HepG2 (cell line): Measurements from ENCODE around the gene AKAP6. TPM values are rescaled to one million over a fixed set of nuclear protein-coding genes. Genes with fewer than 3 reads are reported as not detected.
A peak's percentile ranks its signal among the peaks of the same experiment; 100 is the strongest.

Source experiments
- ATAC-seq: fragments of 200-7000 bp; cut with Tn5 transposase; 3 replicates; pipeline ENCODE4 v1.9.1; 2020; ENCODE audit warnings: mild to moderate bottlenecking, moderate library complexity
- BruUV-seq: library from RNA; stranded (reverse); fragments of 400-500 nt; replicated peaks from 2 replicates; lab custom pipeline; 2021; lab: Mats Ljungman, UMichigan
- CTCF ChIA-PET: fragments of 300-600 bp; formaldehyde crosslinking; extraction: SDS; loops from one replicate; lab custom pipeline; 2021; ENCODE audit warnings: low total read pairs, inconsistent platforms, low intra/inter-chr PET ratio; lab: Yijun Ruan, JAX
- POLR2A ChIA-PET: fragments of 350-600 bp; sonication (Branson Sonifier 250); formaldehyde crosslinking; loops from one replicate; lab custom pipeline; 2020; ENCODE audit warnings: antibody characterized with exemption, inconsistent platforms; lab: Yijun Ruan, JAX
- DNase-seq: peaks from one replicate; pipeline ENCODE4 v3.0.0-alpha.2; 2015; ENCODE audit warnings: low spot score
- FAIRE-seq: peaks from 3 replicates; lab custom pipeline; 2011; peaks lifted over from hg19 to GRCh38; lab: Jason Lieb, UNC
- H2AFZ ChIP-seq: one replicate; pipeline ENCODE4 v1.6.1; 2011; ENCODE audit warnings: low read length, inconsistent platforms
- H3K27ac ChIP-seq: fragments of 300-600 bp; 3 replicates; pipeline ENCODE4 v1.8.0; 2011; ENCODE audit warnings: mixed run types, mild to moderate bottlenecking, mixed read lengths, low read length, inconsistent platforms; ENCODE audit not compliant: insufficient read depth; ENCODE audit errors: extremely low read length
- H3K27me3 ChIP-seq, 2 experiments: fragments of 200-600 bp in 1 of 2; 2 replicates in 1 of 2; 3 replicates in 1 of 2; pipeline versions ENCODE4 v1.6.0 to v1.8.0; 2011; ENCODE audit warnings: low read length in 2 of 2, mild to moderate bottlenecking in 2 of 2, moderate library complexity in 2 of 2, inconsistent platforms in 1 of 2; ENCODE audit not compliant: insufficient read depth in 2 of 2, control insufficient read depth in 1 of 2
- H3K36me3 ChIP-seq, 2 experiments: fragments of 200-600 bp in 1 of 2; replicated peaks in 1 of 2; 2 replicates in 1 of 2; 3 replicates in 1 of 2; pipeline versions ENCODE4 v1.5.1 to v1.8.0; 2011; ENCODE audit warnings: low read length in 2 of 2, inconsistent platforms in 1 of 2; ENCODE audit not compliant: insufficient read depth in 2 of 2, control insufficient read depth in 1 of 2
- H3K4me1 ChIP-seq: 2 replicates; pipeline ENCODE4 v1.5.1; 2012; ENCODE audit warnings: low read length, inconsistent platforms; ENCODE audit not compliant: insufficient read depth
- H3K4me2 ChIP-seq: 2 replicates; pipeline ENCODE4 v1.6.0; 2011; ENCODE audit warnings: low read depth, low read length, inconsistent platforms
- H3K4me3 ChIP-seq, 3 experiments: fragments of 200-600 bp in 1 of 3; sonication (generic), shearing (Covaris generic) in 1 of 3; replicated peaks in 1 of 3; 2 replicates each; pipeline ENCODE4 v1.5.1; 2011 to 2016; ENCODE audit warnings: low read length in 3 of 3, inconsistent platforms in 2 of 3, low read depth in 2 of 3, mild to moderate bottlenecking in 2 of 3, control low read depth in 1 of 3, mixed read lengths in 1 of 3; ENCODE audit not compliant: insufficient read depth in 1 of 3
- H3K79me2 ChIP-seq: one replicate; pipeline ENCODE4 v1.6.1; 2011; ENCODE audit warnings: low read length, inconsistent platforms; ENCODE audit not compliant: insufficient read depth
- H3K9ac ChIP-seq: 2 replicates; pipeline ENCODE4 v1.6.0; 2011; ENCODE audit warnings: mild to moderate bottlenecking, low read depth, low read length, inconsistent platforms; ENCODE audit not compliant: insufficient read depth
- H3K9me3 ChIP-seq: 2 replicates; pipeline ENCODE4 v1.5.1; 2012; ENCODE audit warnings: mild to moderate bottlenecking, low read length
- H4K20me1 ChIP-seq: 2 replicates; pipeline ENCODE4 v1.6.0; 2011; ENCODE audit warnings: inconsistent platforms, mild to moderate bottlenecking, low read length, moderate library complexity; ENCODE audit not compliant: insufficient read depth
- ATF6 ChIP-seq: sonication (generic); formaldehyde crosslinking; conservative IDR thresholded peaks from 2 replicates; pipeline ENCODE4 v1.4.0; 2020; ENCODE audit warnings: missing genetic modification reagents
- ATF7 ChIP-seq, 2 experiments: fragments of 450-650 bp in 1 of 2; sonication (generic) in 1 of 2; formaldehyde crosslinking in 1 of 2; IDR thresholded peaks; 2 replicates each; pipeline versions ENCODE4 v1.4.0 to v1.6.1; 2016 to 2020; ENCODE audit warnings: antibody characterized with exemption in 1 of 2, mild to moderate bottlenecking in 1 of 2, missing genetic modification reagents in 1 of 2
- GABPA ChIP-seq, 2 experiments: IDR thresholded peaks; 2 replicates each; pipeline ENCODE4 v1.6.1; 2011 to 2016; ENCODE audit warnings: low read depth in 2 of 2, low read length in 1 of 2, missing biosample characterization in 1 of 2, missing genetic modification characterization in 1 of 2
- ISX ChIP-seq: sonication (generic); formaldehyde crosslinking; conservative IDR thresholded peaks from 2 replicates; pipeline ENCODE4 v1.5.0; 2020; ENCODE audit warnings: missing genetic modification reagents
- KAT7 ChIP-seq: IDR thresholded peaks from 2 replicates; pipeline ENCODE4 v1.6.1; 2018; ENCODE audit warnings: borderline replicate concordance, missing compliant biosample characterization
- MAFF ChIP-seq: IDR thresholded peaks from 2 replicates; pipeline ENCODE4 v1.6.1; 2011; ENCODE audit warnings: low read depth, low read length, improper control_type of control experiment
- NPAS2 ChIP-seq: sonication (generic); formaldehyde crosslinking; IDR thresholded peaks from 2 replicates; pipeline ENCODE4 v1.8.0; 2022; ENCODE audit warnings: mild to moderate bottlenecking, missing genetic modification reagents, borderline replicate concordance
- SAP130 ChIP-seq: IDR thresholded peaks from 2 replicates; pipeline ENCODE4 v1.6.1; 2016; ENCODE audit warnings: low read depth
- ZBTB14 ChIP-seq: sonication (generic); formaldehyde crosslinking; IDR thresholded peaks from 2 replicates; pipeline ENCODE4 v1.4.0; 2020; ENCODE audit warnings: missing genetic modification reagents
- ZNF281 ChIP-seq: sonication (generic); formaldehyde crosslinking; IDR thresholded peaks from 2 replicates; pipeline ENCODE4 v1.4.0; 2020; ENCODE audit warnings: missing genetic modification reagents, borderline replicate concordance
- ZNF704 ChIP-seq: sonication (generic); formaldehyde crosslinking; IDR thresholded peaks from 2 replicates; pipeline ENCODE4 v1.8.1; 2023; ENCODE audit warnings: mild to moderate bottlenecking, inconsistent platforms, moderate library complexity, missing genetic modification reagents, borderline replicate concordance
- WGBS: methylation state at CpG from one replicate; pipeline ENCODE4 v1.1.6; 2017; ENCODE audit warnings: low lambda C conversion rate; 5-methylcytosine and 5-hydroxymethylcytosine counted together
- in situ Hi-C: cut with HindIII; loops from 2 replicates; pipeline ENCODE4 v1.10.0; 2017; ENCODE audit warnings: low pct_unique_long_range_greater_than_20kb; ENCODE audit not compliant: extremely low pct_ligation_motif_present
- intact Hi-C: fragments of 100-400 bp; cut with micrococcal nuclease; formaldehyde crosslinking; loops from one replicate; pipeline ENCODE4 v1.10.0; 2022; ENCODE audit not compliant: unreplicated experiment
- polyA plus RNA-seq, 8 experiments: library from polyadenylated mRNA; depleted of rRNA in 3 of 8; stranded (reverse) in 7 of 8; unstranded in 1 of 8; fragments of >200 nt; fragmentation: Illumina TruSeq in 4 of 8; extraction: Trizol in 4 of 8; gene quantifications; 2 replicates each; pipeline versions ENCODE4 v1.2.1 to v1.2.3, GENCODE V29; 2011 to 2016; ENCODE audit warnings: low read depth in 4 of 8, missing spikeins in 1 of 8, mixed read lengths in 1 of 8; ENCODE audit not compliant: insufficient read depth in 1 of 8
- total RNA-seq, 5 experiments: library from RNA; depleted of rRNA; stranded (reverse); fragments of >200 nt; fragmentation: Illumina TruSeq; extraction: Trizol; gene quantifications; 2 replicates each; pipeline ENCODE4 v1.2.3, GENCODE V29; 2016; ENCODE audit warnings: low read depth in 1 of 5

AKAP6 gene
- total and polyA plus RNA-seq, 2 of the 13 experiments (the other 11 are each of a cell fraction or from before 2014, with no cell fraction given), result 1.4 TPM

GRCh38 chr14:32378284-32378683 lies 49.2 kb downstream of the AKAP6 start:
- no peak overlapping the region for H3K4me3 ChIP-seq
- H3K9ac ChIP-seq, result no peak overlapping the region
- CTCF ChIA-PET, result no interaction called here
- intact Hi-C loops, result no loop called here
- no peaks in the 10 kb centered on the region for H3K4me1 ChIP-seq
- POLR2A ChIA-PET, result no interaction called here
- H2AFZ ChIP-seq, result no peak overlapping the region
- no peak for FAIRE-seq
- no peak overlapping the region for H3K4me2 ChIP-seq
- DNase-seq, result no peak
- no peak for TF ChIP-seq ISX
- no peak for TF ChIP-seq ZNF281
- no peak for TF ChIP-seq ZNF704 (CRISPR knock-in tag)
- no peak for TF ChIP-seq SAP130 (CRISPR knock-in tag)
- no peak for ATAC-seq
- no peaks in the 10 kb centered on the region for H3K36me3 ChIP-seq
- H4K20me1 ChIP-seq, result no peaks in the 10 kb centered on the region
- 0 out of 5 replicates have a peak, but pooled peaks cover 0 to 1% of the 10 kb centered on the region in 2 experiments for H3K27me3 ChIP-seq
- in situ Hi-C loops, result no loop called here
- no peak overlapping the region for H3K27ac ChIP-seq
- no peaks in the 10 kb centered on the region for H3K79me2 ChIP-seq
- no peaks in the 10 kb centered on the region for H3K9me3 ChIP-seq
- BruUV-seq, result no TSS peak

- peak; percentile 34; the same call in 2 of the 3 replicates for ATAC-seq
- CTCF ChIA-PET, result no interaction called here
- in situ Hi-C loops, result no loop called here
- WGBS, result 0% methylated on average over 1 of the region's 1 CpG
- FAIRE-seq, result no peak
- H3K9ac ChIP-seq, result no peak overlapping the region
- no TSS peak for BruUV-seq
- H3K4me3 ChIP-seq, result no peak overlapping the region
- H4K20me1 ChIP-seq, result no peaks in the 10 kb centered on the region
- no peak overlapping the region for H3K27ac ChIP-seq
- H3K27me3 ChIP-seq, result 0 out of 5 replicates have a peak, but pooled peaks cover 0 to 1% of the 10 kb centered on the region in 2 experiments
- H3K79me2 ChIP-seq, result no peaks in the 10 kb centered on the region
- intact Hi-C loops, result no loop called here
- no peaks in the 10 kb centered on the region for H3K9me3 ChIP-seq
- H2AFZ ChIP-seq, result no peak overlapping the region
- H3K4me1 ChIP-seq, result no peaks in the 10 kb centered on the region
- no peak overlapping the region for H3K4me2 ChIP-seq
- H3K36me3 ChIP-seq, result no peaks in the 10 kb centered on the region
- POLR2A ChIA-PET, result interaction anchor here (0.6 kb wide), 1 partner anchor 168 kb away, joined by 3 read pairs; no protein-coding TSS in a partner anchor
- DNase-seq, result peak; percentile 49
- TF ChIP-seq ATF6 (no peak), NPAS2 (CRISPR knock-in tag) (no peak), MAFF (no peak), GABPA (IDR thresholded peaks at IDR 0.05; ENCODE audit: low read depth, low read length) (no peak), GABPA (CRISPR knock-in tag; IDR thresholded peaks at IDR 0.05; ENCODE audit: low read depth) (0 out of 2 replicates have a peak, but pooled peaks have one; percentile 12), ZBTB14 (CRISPR knock-in tag) (no peak), ATF7 (IDR thresholded peaks at IDR 0.05) (peak; percentile 95), ATF7 (CRISPR knock-in tag; IDR thresholded peaks at IDR 0.05) (no peak), KAT7 (CRISPR knock-in tag) (no peak)
Observed at GRCh38 chr14:32379447-32379846, 50.3 kb downstream of the AKAP6 start.
